Hematopoietic multipotent progenitor cell (in vitro differentiated cells): Measurements from ENCODE around the gene PNPT1. TPM values are rescaled to one million over a fixed set of nuclear protein-coding genes. Genes with fewer than 3 reads are reported as not detected.
"Not testable (repeated sequence)": the region's sequence is repeated elsewhere in the genome, so short reads cannot be mapped to it uniquely, and the experiment has no call there.

ENCODE experiments used
- DNase-seq, 3 donors: peaks; one replicate each; pipeline ENCODE4 v3.0.0-alpha.2; 2011 to 2015; ENCODE audit warnings: low read depth in 2 of 3, low spot score in 2 of 3
- total RNA-seq: library from RNA; depleted of rRNA; stranded (reverse); fragments of >200 nt; gene quantifications from one replicate; pipeline ENCODE4 v1.2.3, GENCODE V29; 2012

PNPT1 gene
- total RNA-seq, 1 donor, result 7.0 TPM

DNA sequence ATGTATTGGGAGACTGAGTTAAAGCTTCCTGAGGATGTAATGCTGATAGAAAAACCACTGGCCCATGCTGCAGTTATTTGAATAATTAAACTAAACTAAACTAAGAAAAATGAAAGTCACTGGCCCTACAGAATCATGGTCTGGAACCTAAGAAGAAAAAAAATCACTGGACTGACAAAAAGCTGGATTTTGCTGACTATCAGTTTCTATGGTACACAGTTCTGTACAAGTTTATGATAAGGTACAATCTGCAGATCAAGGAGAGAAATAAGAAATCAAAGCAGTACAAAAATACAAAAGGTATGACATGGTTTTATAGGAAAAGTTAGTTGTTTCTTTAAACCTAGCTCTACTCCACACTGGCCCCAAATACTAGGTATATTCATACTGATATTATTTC, 91.8 kb downstream of the PNPT1 start:
- no peak for DNase-seq

DNA sequence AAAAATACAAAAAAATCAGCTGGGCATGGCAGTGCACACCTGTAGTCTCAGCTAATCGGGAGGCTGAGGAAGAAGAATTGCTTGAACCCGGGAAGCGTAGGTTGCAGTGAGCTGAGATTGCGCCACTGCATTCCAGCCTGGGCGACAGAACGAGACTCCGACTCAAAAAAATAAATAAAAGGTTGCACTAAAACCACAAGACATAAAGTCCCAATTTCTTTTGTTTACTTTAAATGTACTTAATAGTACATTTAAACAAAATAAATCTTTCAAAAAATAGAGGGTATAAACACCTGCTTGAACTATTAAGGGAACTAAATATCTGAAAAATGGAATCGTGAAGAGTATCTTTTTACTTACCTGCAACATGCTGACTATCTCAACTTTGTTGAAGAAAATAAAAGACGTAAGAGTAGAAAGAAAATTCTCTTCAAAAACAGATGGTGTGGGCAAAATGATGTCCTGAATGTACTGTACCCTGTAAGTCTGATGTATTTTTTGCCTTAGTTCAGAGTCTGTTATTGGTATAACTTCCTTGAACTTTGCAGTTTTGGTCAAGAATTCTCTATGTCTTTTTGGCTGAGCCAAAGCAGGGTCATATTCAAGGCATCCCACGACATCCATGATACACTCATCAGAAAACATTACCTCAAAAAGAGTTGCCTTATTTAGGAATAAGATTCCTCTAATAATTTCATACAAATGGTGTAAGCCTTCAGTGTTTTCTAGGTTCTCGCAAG, 95.4 kb downstream of the PNPT1 start:
- no peak for DNase-seq

DNA sequence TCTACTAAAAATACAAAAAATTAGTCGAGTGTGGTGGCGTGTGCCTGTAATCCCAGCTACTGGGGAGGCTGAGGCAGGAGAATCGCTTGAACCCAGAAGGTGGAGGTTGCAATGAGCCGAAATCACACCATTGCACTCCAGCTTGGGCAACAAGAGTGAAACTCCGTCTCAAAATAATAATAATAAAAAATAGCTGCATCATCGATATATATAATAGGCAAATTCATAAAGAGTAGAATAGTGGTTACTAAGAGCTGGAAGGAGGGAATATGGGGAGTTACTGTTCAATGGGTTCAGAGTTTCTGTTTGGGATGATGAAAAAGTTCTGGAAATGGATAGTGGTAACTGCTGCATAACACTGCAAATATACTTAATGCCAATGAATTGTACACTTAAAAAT, 96.8 kb downstream of the PNPT1 start:
- DNase-seq, result not testable (repeated sequence)

DNA sequence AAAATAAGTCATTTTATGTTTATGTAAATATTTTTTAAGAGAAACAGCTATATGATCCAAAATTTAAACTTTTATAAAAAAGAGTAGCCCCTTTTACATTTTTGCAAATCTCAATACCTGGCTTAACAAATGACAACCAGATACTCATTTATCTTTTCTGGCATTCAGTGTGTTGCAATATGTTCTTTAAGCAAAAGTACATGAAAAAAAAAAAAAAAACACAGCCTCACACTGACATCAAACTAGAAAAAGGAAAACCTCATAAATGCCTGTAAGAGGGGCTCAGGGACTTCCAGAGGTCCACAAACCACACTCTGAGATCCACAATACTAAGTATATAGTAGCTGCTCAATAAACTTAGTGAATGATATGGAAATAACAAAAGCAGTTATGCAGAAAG, 98.1 kb downstream of the PNPT1 start:
- no peak for DNase-seq

DNA sequence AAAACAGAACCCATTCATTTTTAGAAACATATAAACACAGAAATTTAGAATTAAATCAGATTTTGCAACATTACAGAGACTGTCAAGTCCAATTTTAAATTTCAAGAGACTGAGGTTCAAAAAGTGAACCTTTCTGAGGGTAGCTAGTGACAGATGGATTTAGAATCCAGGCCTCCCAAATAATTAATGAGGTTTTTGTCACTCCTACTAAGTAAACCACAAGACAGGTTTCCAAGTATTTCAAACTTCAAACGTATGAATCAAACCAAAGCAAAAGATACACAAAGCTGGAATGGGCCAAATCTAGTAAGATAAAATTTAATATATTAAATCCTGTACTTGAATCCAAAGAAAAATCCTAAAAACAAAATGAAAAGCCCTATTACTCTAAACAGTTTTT, 101.5 kb downstream of the PNPT1 start:
- no peak for DNase-seq

DNA sequence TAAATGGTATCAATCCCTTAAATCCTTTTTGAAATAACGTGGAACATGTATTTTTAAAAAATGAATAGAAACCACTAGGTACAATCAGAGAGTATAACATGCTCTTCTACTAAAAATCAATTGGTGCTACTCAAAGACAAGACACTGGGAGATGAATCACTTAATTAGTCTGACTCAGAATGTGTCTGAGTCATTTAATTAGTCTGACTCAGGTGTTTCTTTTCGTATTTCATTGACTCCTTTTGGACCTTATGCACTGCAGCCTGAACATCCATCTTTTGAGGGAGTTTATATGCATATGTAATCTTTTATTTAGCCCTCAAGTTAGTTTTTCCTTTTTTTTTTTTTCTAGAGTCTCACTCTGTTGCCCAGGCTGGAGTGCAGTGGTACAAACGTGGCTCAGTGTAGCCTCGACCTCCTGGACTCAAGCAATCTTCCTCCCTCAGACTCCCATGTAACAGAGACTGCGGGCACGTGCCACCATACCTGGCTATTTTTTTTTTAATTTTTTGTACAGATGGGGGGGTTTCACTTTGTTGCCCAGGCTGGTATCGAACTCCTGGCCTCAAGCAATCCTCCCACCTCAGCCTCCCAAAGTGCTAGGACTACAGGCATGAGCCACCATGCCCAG, 102.7 kb downstream of the PNPT1 start:
- DNase-seq, result peak in 1 of 3 donors; percentile 14

GRCh38 chr2:55585451-55586080, 108.1 kb downstream of the PNPT1 start:
- DNase-seq, result no peak

Other genes starting within 250 kb of the PNPT1 start
- gene CFAP36, start 174.1 kb downstream of the PNPT1 start, total RNA-seq, result 7.5 TPM
- 29.6 TPM for gene PPP4R3B, start 76.2 kb downstream of the PNPT1 start, total RNA-seq
- gene EFEMP1, start 229.9 kb upstream of the PNPT1 start, total RNA-seq, result 0.27 TPM